GM12801 (cell line): ENCODE results near the gene HSPD1.

ENCODE experiments used
- CTCF ChIP-seq: IDR thresholded peaks from one replicate; pipeline ENCODE4 v1.5.1; 2011; ENCODE audit warnings: control low read depth; ENCODE audit not compliant: insufficient read length; ENCODE audit errors: extremely low read depth

Gene HSPD1

GRCh38 chr2:197516393-197516761 lies 16.7 kb upstream of the HSPD1 start:
- TF ChIP-seq CTCF, result no peak

- no peak for TF ChIP-seq CTCF
Measured at GRCh38 chr2:197515739-197516392, 16.2 kb upstream of the HSPD1 start, which contains the start of gene MOB4. TSS of gene MOB4 (plus strand) at chr2:197516066. CDS start at chr2:197516087, 21 bp downstream.

GRCh38 chr2:197515315-197515738 lies 15.7 kb upstream of the HSPD1 start:
- no peak for TF ChIP-seq CTCF

- TF ChIP-seq CTCF, result no peak
Measured at GRCh38 chr2:197514754-197515153, 15.1 kb upstream of the HSPD1 start.

- TF ChIP-seq CTCF, result no peak
Measured at GRCh38 chr2:197513915-197514314, 14.3 kb upstream of the HSPD1 start.

- TF ChIP-seq CTCF, result no peak
Measured at GRCh38 chr2:197506658-197507057, 7.0 kb upstream of the HSPD1 start.

- TF ChIP-seq CTCF, result no peak
Measured at GRCh38 chr2:197504512-197504911, 4.9 kb upstream of the HSPD1 start.
